GM20000 (cell line): Measurements from ENCODE around the gene PPBP.

ENCODE experiments used
- DNase-seq: peaks from one replicate; pipeline ENCODE4 v3.0.0; 2012; ENCODE audit warnings: low spot score
- CTCF ChIP-seq: IDR thresholded peaks from 2 replicates; pipeline ENCODE4 v1.5.1; 2012; ENCODE audit warnings: mild to moderate bottlenecking, control low read depth; ENCODE audit errors: extremely low read depth, missing control alignments

The PPBP gene

GRCh38 chr4:73948291-73948690, 39.7 kb downstream of the PPBP start:
- no peak for TF ChIP-seq CTCF
- no peak for DNase-seq

GRCh38 chr4:73947239-73947985, 40.6 kb downstream of the PPBP start:
- TF ChIP-seq CTCF, result no peak
- no peak for DNase-seq

- no peak for TF ChIP-seq CTCF
- DNase-seq, result no peak
Observed at GRCh38 chr4:73945674-73946449, 42.1 kb downstream of the PPBP start.

GRCh38 chr4:73945140-73945539, 42.9 kb downstream of the PPBP start:
- no peak for TF ChIP-seq CTCF
- no peak for DNase-seq

GRCh38 chr4:73944061-73944875, 43.7 kb downstream of the PPBP start:
- no peak for DNase-seq
- no peak for TF ChIP-seq CTCF

GRCh38 chr4:73943555-73943954, 44.4 kb downstream of the PPBP start:
- TF ChIP-seq CTCF, result no peak
- no peak for DNase-seq
